HEK293T (cell line): ENCODE results near the gene ELP1.

Experiments used
- BHLHE40 ChIP-seq: fragments of 450-650 bp; IDR thresholded peaks from 2 replicates; pipeline ENCODE4 v1.6.1; 2016; ENCODE audit warnings: mild to moderate bottlenecking, moderate library complexity, borderline replicate concordance
- ELF4 ChIP-seq: fragments of 450-650 bp; IDR thresholded peaks from 2 replicates; pipeline ENCODE4 v1.6.1; 2017; ENCODE audit warnings: antibody characterized with exemption
- FOXA1 ChIP-seq: fragments of 450-650 bp; IDR thresholded peaks from 2 replicates; pipeline ENCODE4 v1.6.1; 2016; ENCODE audit warnings: mild to moderate bottlenecking
- FOXM1 ChIP-seq: fragments of 450-650 bp; IDR thresholded peaks from 2 replicates; pipeline ENCODE4 v1.6.1; 2017; ENCODE audit warnings: mild to moderate bottlenecking, borderline replicate concordance
- HDGF ChIP-seq: fragments of 450-650 bp; IDR thresholded peaks from 2 replicates; pipeline ENCODE4 v1.6.1; 2017; ENCODE audit warnings: antibody characterized with exemption, borderline replicate concordance
- SP1 ChIP-seq: fragments of 450-650 bp; IDR thresholded peaks from 2 replicates; pipeline ENCODE4 v1.6.1; 2017
- SUZ12 ChIP-seq: fragments of 450-650 bp; IDR thresholded peaks from 2 replicates; pipeline ENCODE4 v1.6.1; 2016; ENCODE audit warnings: mild to moderate bottlenecking
- TARDBP ChIP-seq: fragments of 450-650 bp; IDR thresholded peaks from 2 replicates; pipeline ENCODE4 v1.6.1; 2016
- TF ChIP-seq, protein P1 (sequence below): fragments of 450-650 bp; IDR thresholded peaks from 2 replicates; pipeline ENCODE4 v1.6.1; 2016

DNA sequence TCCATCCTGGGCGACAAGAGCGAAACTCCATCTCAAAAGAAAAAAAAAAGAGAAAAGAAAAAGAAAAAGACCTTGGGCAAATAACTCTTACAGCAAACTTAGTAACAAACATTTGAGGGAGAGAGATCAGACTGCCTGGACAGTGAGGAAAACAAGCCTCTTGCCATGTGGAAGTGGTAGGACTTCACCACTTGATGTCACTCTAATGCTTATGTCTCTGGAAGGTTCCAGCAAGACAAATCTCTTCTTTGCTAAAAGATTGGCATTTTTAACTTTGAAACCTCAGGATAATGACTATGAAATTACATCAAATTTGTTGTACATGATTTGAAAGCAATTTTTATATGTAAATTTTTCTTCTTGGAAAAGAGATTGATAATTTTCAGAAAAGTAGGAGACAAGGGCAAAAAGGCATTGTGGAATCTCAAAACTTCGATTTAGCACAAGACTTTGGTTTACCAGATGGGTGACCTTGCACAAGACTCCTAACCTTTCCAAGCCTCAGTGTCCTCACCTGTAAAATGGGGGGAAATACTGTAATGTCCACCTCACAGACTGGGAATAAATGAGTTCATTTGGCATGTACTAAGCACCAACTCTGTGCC lies 83.5 kb downstream of the ELP1 start:
- TF ChIP-seq, protein P1, sequence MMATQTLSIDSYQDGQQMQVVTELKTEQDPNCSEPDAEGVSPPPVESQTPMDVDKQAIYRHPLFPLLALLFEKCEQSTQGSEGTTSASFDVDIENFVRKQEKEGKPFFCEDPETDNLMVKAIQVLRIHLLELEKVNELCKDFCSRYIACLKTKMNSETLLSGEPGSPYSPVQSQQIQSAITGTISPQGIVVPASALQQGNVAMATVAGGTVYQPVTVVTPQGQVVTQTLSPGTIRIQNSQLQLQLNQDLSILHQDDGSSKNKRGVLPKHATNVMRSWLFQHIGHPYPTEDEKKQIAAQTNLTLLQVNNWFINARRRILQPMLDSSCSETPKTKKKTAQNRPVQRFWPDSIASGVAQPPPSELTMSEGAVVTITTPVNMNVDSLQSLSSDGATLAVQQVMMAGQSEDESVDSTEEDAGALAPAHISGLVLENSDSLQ = no peak
- no peak for TF ChIP-seq ELF4
- no peak for TF ChIP-seq SUZ12
- TF ChIP-seq FOXM1 = no peak
- TF ChIP-seq BHLHE40 = no peak
- no peak for TF ChIP-seq TARDBP
- TF ChIP-seq SP1 = no peak
- TF ChIP-seq FOXA1 = no peak
- TF ChIP-seq HDGF = no peak
